GM23338 (cell line): Measurements from ENCODE around the gene HIP1. TPM values are rescaled to one million over a fixed set of nuclear protein-coding genes. Genes with fewer than 3 reads are reported as not detected.
"Not testable (repeated sequence)": the region's sequence is repeated elsewhere in the genome, so short reads cannot be mapped to it uniquely, and the experiment has no call there.

Source experiments
- ATAC-seq: fragments of 200-7000 bp; cut with Tn5 transposase; 3 replicates; pipeline ENCODE4 v1.9.1; 2020
- DNase-seq: peaks from one replicate; pipeline ENCODE4 v3.0.0-alpha.2; 2015; ENCODE audit warnings: low spot score
- H2AFZ ChIP-seq: fragments of 200-600 bp; sonication (generic); 2 replicates; pipeline ENCODE4 v1.8.0; 2016; ENCODE audit warnings: antibody characterized with exemption, mild to moderate bottlenecking, moderate library complexity
- H3F3A ChIP-seq: fragments of 200-600 bp; sonication (generic); replicated peaks from 2 replicates; pipeline ENCODE4 v1.8.0; 2017; ENCODE audit warnings: antibody characterized with exemption, mixed run types, low read depth
- H3K27ac ChIP-seq: fragments of 200-600 bp; sonication (generic); 2 replicates; pipeline ENCODE4 v1.6.1; 2016; ENCODE audit warnings: low read depth
- H3K27me3 ChIP-seq: fragments of 200-600 bp; sonication (generic); 2 replicates; pipeline ENCODE4 v1.8.0; 2016; ENCODE audit warnings: mild to moderate bottlenecking, mixed run types, moderate library complexity; ENCODE audit not compliant: insufficient read depth
- H3K36me3 ChIP-seq: fragments of 200-600 bp; sonication (generic); 2 replicates; pipeline ENCODE4 v1.8.0; 2016; ENCODE audit warnings: mild to moderate bottlenecking; ENCODE audit not compliant: insufficient read depth
- H3K4me1 ChIP-seq: fragments of 200-600 bp; sonication (generic); 2 replicates; pipeline ENCODE4 v1.8.0; 2016; ENCODE audit warnings: mild to moderate bottlenecking, moderate library complexity; ENCODE audit not compliant: insufficient read depth
- H3K4me2 ChIP-seq: fragments of 200-600 bp; sonication (generic); 2 replicates; pipeline ENCODE4 v1.7.1; 2017; ENCODE audit warnings: mixed run types
- H3K4me3 ChIP-seq: fragments of 200-600 bp; sonication (generic); 2 replicates; pipeline ENCODE4 v1.6.1; 2016; ENCODE audit warnings: mixed run types
- H3K79me2 ChIP-seq: fragments of 200-600 bp; sonication (generic); replicated peaks from 2 replicates; pipeline ENCODE4 v1.8.0; 2017; ENCODE audit warnings: mild to moderate bottlenecking; ENCODE audit not compliant: insufficient read depth
- H3K9me2 ChIP-seq: fragments of 200-600 bp; sonication (generic); 2 replicates; pipeline ENCODE4 v1.8.0; 2017; ENCODE audit not compliant: insufficient read depth
- H4K20me1 ChIP-seq: fragments of 200-600 bp; sonication (generic); replicated peaks from 2 replicates; pipeline ENCODE4 v1.8.0; 2017; ENCODE audit warnings: mild to moderate bottlenecking; ENCODE audit not compliant: insufficient read depth
- H3K27ac Mint-ChIP-seq: 2 replicates; pipeline ENCODE4 v1.8.0; 2020; ENCODE audit warnings: inconsistent platforms, mild to moderate bottlenecking, moderate library complexity, mixed read lengths
- H3K27me3 Mint-ChIP-seq: 3 replicates; pipeline ENCODE4 v1.8.0; 2022; ENCODE audit warnings: low read depth, mild to moderate bottlenecking, moderate library complexity, mixed read lengths, inconsistent platforms; ENCODE audit not compliant: insufficient read depth, poor library complexity
- H3K36me3 Mint-ChIP-seq: 3 replicates; pipeline ENCODE4 v1.8.0; 2021; ENCODE audit warnings: low read depth, mild to moderate bottlenecking, inconsistent platforms, moderate library complexity, mixed read lengths
- H3K4me1 Mint-ChIP-seq: 3 replicates; pipeline ENCODE4 v1.8.0; 2020; ENCODE audit warnings: mild to moderate bottlenecking, inconsistent platforms, mixed read lengths
- H3K4me3 Mint-ChIP-seq: 3 replicates; pipeline ENCODE4 v1.8.0; 2021; ENCODE audit warnings: moderate library complexity, mild to moderate bottlenecking, inconsistent platforms, mixed read lengths
- H3K9me3 Mint-ChIP-seq: 3 replicates; pipeline ENCODE4 v1.8.0; 2020; ENCODE audit warnings: moderate library complexity, mild to moderate bottlenecking, inconsistent platforms, mixed read lengths
- CTCF ChIP-seq, 2 experiments: fragments of 200-600 bp in 1 of 2; sonication (generic) in 1 of 2; conservative IDR thresholded peaks; 2 replicates each; pipeline versions ENCODE4 v1.5.1 to v1.6.1; 2016 to 2017; ENCODE audit warnings: antibody characterized with exemption in 2 of 2, low read depth in 2 of 2, mild to moderate bottlenecking in 2 of 2, moderate library complexity in 1 of 2
- JUNB ChIP-seq: IDR thresholded peaks from one replicate; pipeline ENCODE4 v1.6.1; 2016; ENCODE audit warnings: antibody characterized with exemption; ENCODE audit not compliant: unreplicated experiment
- POLR2AphosphoS5 ChIP-seq: IDR thresholded peaks from 2 replicates; pipeline ENCODE4 v1.6.1; 2016; ENCODE audit warnings: antibody characterized with exemption, low read depth
- ZNF114 ChIP-seq: fragments of 250-450 bp; sonication (Bioruptor Pico); IDR thresholded peaks from 2 replicates; pipeline ENCODE4 v1.5.0; 2020; ENCODE audit warnings: mild to moderate bottlenecking, moderate library complexity
- ZNF331 ChIP-seq: fragments of 250-450 bp; sonication (Bioruptor Pico); IDR thresholded peaks from 2 replicates; pipeline ENCODE4 v1.5.0; 2020; ENCODE audit warnings: low read depth, mild to moderate bottlenecking, moderate library complexity
- polyA plus RNA-seq: library from polyadenylated mRNA; unstranded; fragments of >200 nt; fragmentation: Nextera tagmentation; extraction: Ambion mirVana; gene quantifications from 2 replicates; pipeline ENCODE4 v1.2.1, GENCODE V29; 2016
- total RNA-seq: library from RNA; depleted of rRNA; stranded (reverse); fragments of >200 nt; shearing (Covaris generic); gene quantifications from 2 replicates; pipeline ENCODE4 v1.2.3, GENCODE V29; 2014
- TF ChIP-seq, protein P1 (sequence below): fragments of 250-450 bp; sonication (Bioruptor Pico); IDR thresholded peaks from 2 replicates; pipeline ENCODE4 v1.5.0; 2020; ENCODE audit warnings: mild to moderate bottlenecking, moderate library complexity

The HIP1 gene
- total and polyA plus RNA-seq, 2 experiments from 2014 or later: 24.9 to 80.8 TPM

- not testable (repeated sequence) for H3K27ac ChIP-seq, H3K36me3 ChIP-seq, H3K9me2 ChIP-seq, H3K27me3 ChIP-seq, H3K4me1 ChIP-seq, H3K4me2 ChIP-seq, H3K9me3 Mint-ChIP-seq, H3K36me3 Mint-ChIP-seq, H4K20me1 ChIP-seq, H3K27me3 Mint-ChIP-seq, DNase-seq, H3F3A ChIP-seq, H3K4me3 ChIP-seq, H3K79me2 ChIP-seq, H3K27ac Mint-ChIP-seq, ATAC-seq, H2AFZ ChIP-seq, H3K4me3 Mint-ChIP-seq, H3K4me1 Mint-ChIP-seq
These were observed 56.7 kb downstream of the HIP1 start for GRCh38 chr7:75682052-75682451.

DNA sequence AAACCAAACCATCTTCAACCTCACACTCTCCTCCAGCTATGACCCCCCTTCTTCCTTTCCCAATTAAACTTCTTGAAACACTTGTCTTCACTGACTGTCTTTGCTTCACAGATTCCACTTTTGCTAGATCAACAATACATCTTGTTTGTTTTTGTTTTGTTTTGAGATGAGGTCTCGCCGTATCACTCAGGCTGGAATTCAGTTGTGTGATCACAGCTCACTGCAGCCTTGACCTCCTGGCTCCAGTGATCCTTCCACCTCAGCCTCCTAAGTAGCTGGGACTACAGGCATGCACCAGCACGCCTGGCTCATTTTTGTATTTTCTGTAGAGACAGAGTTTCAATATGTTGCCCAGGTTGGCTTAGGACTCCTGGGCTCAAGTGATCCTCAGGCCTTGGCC lies 59.7 kb downstream of the HIP1 start:
- Histone ChIP-seq H3F3A (no peaks in the 10 kb centered on the region), H3K4me1 (no peaks in the 10 kb centered on the region), H3K79me2 (no peaks in the 10 kb centered on the region), H3K36me3 (no peaks in the 10 kb centered on the region), H3K27me3 (no peaks in the 10 kb centered on the region), H3K27ac (no peak overlapping the region), H2AFZ (no peak overlapping the region), H3K9me2 (no peaks in the 10 kb centered on the region), H3K4me2 (no peak overlapping the region), H3K4me3 (no peak overlapping the region), H4K20me1 (no peaks in the 10 kb centered on the region)
- DNase-seq (no peak), ATAC-seq (no peak)
- Mint-ChIP-seq H3K9me3 (peaks cover 12% of the 10 kb centered on the region; the same call in 2 of the 3 replicates), H3K27ac (no peak overlapping the region), H3K36me3 (peaks cover 2% of the 10 kb centered on the region; the same call in 2 of the 3 replicates), H3K4me3 (no peak overlapping the region), H3K4me1 (no peaks in the 10 kb centered on the region), H3K27me3 (peaks cover 8% of the 10 kb centered on the region)
- TF ChIP-seq, protein P1, sequence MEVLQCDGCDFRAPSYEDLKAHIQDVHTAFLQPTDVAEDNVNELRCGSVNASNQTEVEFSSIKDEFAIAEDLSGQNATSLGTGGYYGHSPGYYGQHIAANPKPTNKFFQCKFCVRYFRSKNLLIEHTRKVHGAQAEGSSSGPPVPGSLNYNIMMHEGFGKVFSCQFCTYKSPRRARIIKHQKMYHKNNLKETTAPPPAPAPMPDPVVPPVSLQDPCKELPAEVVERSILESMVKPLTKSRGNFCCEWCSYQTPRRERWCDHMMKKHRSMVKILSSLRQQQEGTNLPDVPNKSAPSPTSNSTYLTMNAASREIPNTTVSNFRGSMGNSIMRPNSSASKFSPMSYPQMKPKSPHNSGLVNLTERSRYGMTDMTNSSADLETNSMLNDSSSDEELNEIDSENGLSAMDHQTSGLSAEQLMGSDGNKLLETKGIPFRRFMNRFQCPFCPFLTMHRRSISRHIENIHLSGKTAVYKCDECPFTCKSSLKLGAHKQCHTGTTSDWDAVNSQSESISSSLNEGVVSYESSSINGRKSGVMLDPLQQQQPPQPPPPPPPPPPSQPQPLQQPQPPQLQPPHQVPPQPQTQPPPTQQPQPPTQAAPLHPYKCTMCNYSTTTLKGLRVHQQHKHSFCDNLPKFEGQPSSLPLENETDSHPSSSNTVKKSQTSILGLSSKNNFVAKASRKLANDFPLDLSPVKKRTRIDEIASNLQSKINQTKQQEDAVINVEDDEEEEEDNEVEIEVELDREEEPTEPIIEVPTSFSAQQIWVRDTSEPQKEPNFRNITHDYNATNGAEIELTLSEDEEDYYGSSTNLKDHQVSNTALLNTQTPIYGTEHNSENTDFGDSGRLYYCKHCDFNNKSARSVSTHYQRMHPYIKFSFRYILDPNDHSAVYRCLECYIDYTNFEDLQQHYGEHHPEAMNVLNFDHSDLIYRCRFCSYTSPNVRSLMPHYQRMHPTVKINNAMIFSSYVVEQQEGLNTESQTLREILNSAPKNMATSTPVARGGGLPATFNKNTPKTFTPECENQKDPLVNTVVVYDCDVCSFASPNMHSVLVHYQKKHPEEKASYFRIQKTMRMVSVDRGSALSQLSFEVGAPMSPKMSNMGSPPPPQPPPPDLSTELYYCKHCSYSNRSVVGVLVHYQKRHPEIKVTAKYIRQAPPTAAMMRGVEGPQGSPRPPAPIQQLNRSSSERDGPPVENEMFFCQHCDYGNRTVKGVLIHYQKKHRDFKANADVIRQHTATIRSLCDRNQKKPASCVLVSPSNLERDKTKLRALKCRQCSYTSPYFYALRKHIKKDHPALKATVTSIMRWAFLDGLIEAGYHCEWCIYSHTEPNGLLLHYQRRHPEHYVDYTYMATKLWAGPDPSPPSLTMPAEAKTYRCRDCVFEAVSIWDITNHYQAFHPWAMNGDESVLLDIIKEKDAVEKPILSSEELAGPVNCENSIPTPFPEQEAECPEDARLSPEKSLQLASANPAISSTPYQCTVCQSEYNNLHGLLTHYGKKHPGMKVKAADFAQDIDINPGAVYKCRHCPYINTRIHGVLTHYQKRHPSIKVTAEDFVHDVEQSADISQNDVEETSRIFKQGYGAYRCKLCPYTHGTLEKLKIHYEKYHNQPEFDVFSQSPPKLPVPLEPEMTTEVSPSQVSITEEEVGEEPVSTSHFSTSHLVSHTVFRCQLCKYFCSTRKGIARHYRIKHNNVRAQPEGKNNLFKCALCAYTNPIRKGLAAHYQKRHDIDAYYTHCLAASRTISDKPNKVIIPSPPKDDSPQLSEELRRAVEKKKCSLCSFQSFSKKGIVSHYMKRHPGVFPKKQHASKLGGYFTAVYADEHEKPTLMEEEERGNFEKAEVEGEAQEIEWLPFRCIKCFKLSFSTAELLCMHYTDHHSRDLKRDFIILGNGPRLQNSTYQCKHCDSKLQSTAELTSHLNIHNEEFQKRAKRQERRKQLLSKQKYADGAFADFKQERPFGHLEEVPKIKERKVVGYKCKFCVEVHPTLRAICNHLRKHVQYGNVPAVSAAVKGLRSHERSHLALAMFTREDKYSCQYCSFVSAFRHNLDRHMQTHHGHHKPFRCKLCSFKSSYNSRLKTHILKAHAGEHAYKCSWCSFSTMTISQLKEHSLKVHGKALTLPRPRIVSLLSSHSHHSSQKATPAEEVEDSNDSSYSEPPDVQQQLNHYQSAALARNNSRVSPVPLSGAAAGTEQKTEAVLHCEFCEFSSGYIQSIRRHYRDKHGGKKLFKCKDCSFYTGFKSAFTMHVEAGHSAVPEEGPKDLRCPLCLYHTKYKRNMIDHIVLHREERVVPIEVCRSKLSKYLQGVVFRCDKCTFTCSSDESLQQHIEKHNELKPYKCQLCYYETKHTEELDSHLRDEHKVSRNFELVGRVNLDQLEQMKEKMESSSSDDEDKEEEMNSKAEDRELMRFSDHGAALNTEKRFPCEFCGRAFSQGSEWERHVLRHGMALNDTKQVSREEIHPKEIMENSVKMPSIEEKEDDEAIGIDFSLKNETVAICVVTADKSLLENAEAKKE (CRISPR knock-in tag): no peak
- TF ChIP-seq ZNF331 (CRISPR knock-in tag): no peak
- no peak for TF ChIP-seq CTCF (conservative IDR thresholded peaks at IDR 0.05; ENCODE audit: low read depth in 2 of 2)
- no peak for TF ChIP-seq ZNF114 (CRISPR knock-in tag)
- no peak for TF ChIP-seq POLR2AphosphoS5
- TF ChIP-seq JUNB: no peak
